ENCODE measurements around the gene FPR1. TPM values are rescaled to one million over a fixed set of nuclear protein-coding genes. Genes with fewer than 3 reads are reported as not detected.
"Not testable (repeated sequence)": the region's sequence is repeated elsewhere in the genome, so short reads cannot be mapped to it uniquely, and the experiment has no call there.

The FPR1 gene
- total RNA-seq, 1 donor from 2014 or later: 4.5 TPM

GRCh38 chr19:51742789-51743188 is 8.9 kb downstream of the FPR1 start:
- Histone ChIP-seq H3K4me3 (no peak overlapping the region), H3K36me3 (no peaks in the 10 kb centered on the region), H3K27ac (replicated peaks) (no peak overlapping the region), H3K4me1 (no peaks in the 10 kb centered on the region), H3K27me3 (ENCODE audit: low read depth) (peaks cover 61% of the 10 kb centered on the region), H3K9me3 (replicated peaks) (no peaks in the 10 kb centered on the region)
- TF ChIP-seq CTCF (IDR thresholded peaks at IDR 0.05; ENCODE audit: borderline replicate concordance): no peak
- intact Hi-C loops (cut with micrococcal nuclease): no loop called here
- no peak for DNase-seq

GRCh38 chr19:51740356-51740755 is 11.3 kb downstream of the FPR1 start:
- H3K9me3 ChIP-seq (replicated peaks): no peaks in the 10 kb centered on the region
- H3K4me1 ChIP-seq: no peaks in the 10 kb centered on the region
- no peaks in the 10 kb centered on the region for H3K36me3 ChIP-seq
- peaks cover 64% of the 10 kb centered on the region for H3K27me3 ChIP-seq (ENCODE audit: low read depth)
- no peak overlapping the region for H3K4me3 ChIP-seq
- intact Hi-C loops (cut with micrococcal nuclease): no loop called here
- DNase-seq: no peak
- H3K27ac ChIP-seq (replicated peaks): no peak overlapping the region
- TF ChIP-seq CTCF (IDR thresholded peaks at IDR 0.05; ENCODE audit: borderline replicate concordance): no peak

- no peak overlapping the region for H3K27ac ChIP-seq (replicated peaks)
- no peak for DNase-seq
- H3K36me3 ChIP-seq: no peaks in the 10 kb centered on the region
- H3K27me3 ChIP-seq (ENCODE audit: low read depth): peaks cover 67% of the 10 kb centered on the region
- H3K4me3 ChIP-seq: no peak overlapping the region
- TF ChIP-seq CTCF (IDR thresholded peaks at IDR 0.05; ENCODE audit: borderline replicate concordance): no peak
- no peaks in the 10 kb centered on the region for H3K9me3 ChIP-seq (replicated peaks)
- intact Hi-C loops (cut with micrococcal nuclease): no loop called here
- no peaks in the 10 kb centered on the region for H3K4me1 ChIP-seq
Observed at GRCh38 chr19:51739466-51740213, 12.0 kb downstream of the FPR1 start.

- H3K9me3 ChIP-seq (replicated peaks); intact Hi-C loops (cut with micrococcal nuclease); H3K4me3 ChIP-seq; H3K27ac ChIP-seq (replicated peaks); DNase-seq; H3K4me1 ChIP-seq; H3K36me3 ChIP-seq: not testable (repeated sequence)
- peaks cover 73% of the 10 kb centered on the region for H3K27me3 ChIP-seq (ENCODE audit: low read depth)
Observed at GRCh38 chr19:51738523-51738922, 13.2 kb downstream of the FPR1 start.

- H3K4me1 ChIP-seq: no peaks in the 10 kb centered on the region
- H3K27me3 ChIP-seq (ENCODE audit: low read depth): peaks cover 76% of the 10 kb centered on the region
- H3K4me3 ChIP-seq: no peak overlapping the region
- intact Hi-C loops (cut with micrococcal nuclease): no loop called here
- H3K36me3 ChIP-seq: no peaks in the 10 kb centered on the region
- H3K27ac ChIP-seq (replicated peaks): no peak overlapping the region
- H3K9me3 ChIP-seq (replicated peaks): no peaks in the 10 kb centered on the region
- no peak for TF ChIP-seq CTCF (IDR thresholded peaks at IDR 0.05; ENCODE audit: borderline replicate concordance)
- DNase-seq: no peak
Observed at GRCh38 chr19:51737924-51738323, 13.8 kb downstream of the FPR1 start.

GRCh38 chr19:51737389-51737788 is 14.3 kb downstream of the FPR1 start:
- TF ChIP-seq CTCF (IDR thresholded peaks at IDR 0.05; ENCODE audit: borderline replicate concordance): no peak
- no peaks in the 10 kb centered on the region for H3K9me3 ChIP-seq (replicated peaks)
- H3K4me3 ChIP-seq: no peak overlapping the region
- intact Hi-C loops (cut with micrococcal nuclease): no loop called here
- H3K36me3 ChIP-seq: no peaks in the 10 kb centered on the region
- peaks cover 81% of the 10 kb centered on the region for H3K27me3 ChIP-seq (ENCODE audit: low read depth)
- H3K27ac ChIP-seq (replicated peaks): no peak overlapping the region
- no peaks in the 10 kb centered on the region for H3K4me1 ChIP-seq
- DNase-seq: no peak
